Right lobe of liver (tissue), 6 donors: Measurements from ENCODE around the gene DDN. TPM values are rescaled to one million over a fixed set of nuclear protein-coding genes. Genes with fewer than 3 reads are reported as not detected.

Experiments used
- ATAC-seq, 4 donors: fragments of 200-7000 bp; cut with Tn5 transposase; one replicate each; pipeline ENCODE4 v1.9.1; 2020; ENCODE audit warnings: mild to moderate bottlenecking in 4 of 4, moderate library complexity in 4 of 4
- DNase-seq, 3 donors: peaks; one replicate each; pipeline ENCODE4 v3.0.0-alpha.2; 2020
- H3K27ac ChIP-seq, 3 donors: fragments of 200-600 bp; one replicate each; pipeline ENCODE4 v1.8.0; 2022
- H3K27me3 ChIP-seq, 2 donors: fragments of 200-600 bp; one replicate each; pipeline ENCODE4 v1.8.0; 2022
- H3K36me3 ChIP-seq, 4 donors: fragments of 200-600 bp; sonication (generic) in 1 of 4; one replicate each; pipeline versions ENCODE4 v1.5.1 to v1.8.0; 2017 to 2022; ENCODE audit warnings: control low read depth in 1 of 4
- H3K4me1 ChIP-seq, 4 donors: fragments of 200-600 bp; sonication (generic) in 1 of 4; one replicate each; pipeline versions ENCODE4 v1.5.1 to v1.8.0; 2017 to 2022; ENCODE audit warnings: control low read depth in 1 of 4
- H3K4me3 ChIP-seq, 3 donors: fragments of 200-600 bp; one replicate each; pipeline ENCODE4 v1.8.0; 2022
- H3K9me3 ChIP-seq, 4 donors: fragments of 200-600 bp; sonication (generic) in 1 of 4; one replicate each; pipeline versions ENCODE4 v1.5.1 to v1.8.0; 2017 to 2022; ENCODE audit warnings: control low read depth in 1 of 4
- POLR2A ChIP-seq: fragments of 450-650 bp; IDR thresholded peaks from one replicate; pipeline ENCODE4 v1.6.1; 2017; ENCODE audit warnings: antibody characterized with exemption, mild to moderate bottlenecking
- WGBS: methylation state at CpG from one replicate; pipeline ENCODE4 v1.1.6; 2018; ENCODE audit warnings: low coverage, low lambda C conversion rate; ENCODE audit not compliant: insufficient coverage; ENCODE audit errors: missing lambda C conversion rate; 5-methylcytosine and 5-hydroxymethylcytosine counted together
- intact Hi-C, 2 donors: fragments of 100-400 bp; cut with DNase I; formaldehyde crosslinking; loops; one replicate each; pipeline versions ENCODE4 v1.11.2 to v1.14.1; 2022
- total RNA-seq, 6 experiments: library from RNA; depleted of rRNA in 2 of 6; stranded (reverse); fragments of >200 nt in 2 of 6; fragmentation: NEBNext Ultra II Directional in 3 of 6; extraction: Animal tissue kit (Norgen Biotek cat#: 25700) in 3 of 6; gene quantifications; one replicate each; pipeline versions ENCODE4 v1.1.0 to v1.2.4, GENCODE V29; 2016 to 2023
- TF ChIP-seq, protein P1 (sequence below), 4 donors: fragments of 200-600 bp in 3 of 4; fragments of 450-650 bp in 1 of 4; IDR thresholded peaks; one replicate each; pipeline versions ENCODE4 v1.5.1 to v1.8.0; 2016 to 2022; ENCODE audit warnings: antibody characterized with exemption in 4 of 4, mild to moderate bottlenecking in 2 of 4
- donor health status: DM: no; HTN: yes; CAD: no.
- donor health status: DM: no; HTN: no; CAD: no.
- donor health status: DM: no; HTN: no; CAD: no.
- donor health status: DM: no; HTN: yes; CAD: no.
- donor health status: DM: no; HTN: yes; CAD: no.

DDN gene
- total RNA-seq, 6 experiments from 2014 or later: 0.18 to 0.19 TPM; not detected in 4

DNA sequence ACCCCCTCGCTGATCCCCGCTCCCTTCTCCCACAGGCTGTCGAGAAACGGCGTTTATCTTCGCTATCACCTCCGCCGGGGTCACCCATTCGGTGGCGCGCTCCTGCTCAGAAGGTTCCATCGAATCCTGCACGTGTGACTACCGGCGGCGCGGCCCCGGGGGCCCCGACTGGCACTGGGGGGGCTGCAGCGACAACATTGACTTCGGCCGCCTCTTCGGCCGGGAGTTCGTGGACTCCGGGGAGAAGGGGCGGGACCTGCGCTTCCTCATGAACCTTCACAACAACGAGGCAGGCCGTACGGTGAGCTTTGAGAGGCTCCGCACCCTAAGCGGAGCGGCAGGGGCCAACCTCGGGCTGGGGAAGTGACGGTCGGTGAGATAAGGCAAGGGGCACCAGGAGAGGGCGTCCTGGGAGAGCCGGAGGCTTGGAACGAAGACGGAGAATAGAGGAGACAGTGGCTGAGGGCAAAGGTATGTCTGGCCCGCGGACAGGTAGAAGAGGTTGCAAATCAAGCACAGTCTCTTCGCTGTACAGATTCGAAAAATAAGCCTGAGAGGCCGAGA lies 18.7 kb downstream of the DDN start:
- Histone ChIP-seq H3K4me3 (peak overlapping the region; percentile 6 to 15 (median 9)), H3K36me3 (no peaks in the 10 kb centered on the region), H3K9me3 (no peaks in the 10 kb centered on the region), H3K27ac (no peak overlapping the region), H3K4me1 (peaks cover 4 to 34% (median 16%) of the 10 kb centered on the region in 4 donors), H3K27me3 (peaks cover 8 to 51% of the 10 kb centered on the region in 2 donors)
- TF ChIP-seq, protein P1, sequence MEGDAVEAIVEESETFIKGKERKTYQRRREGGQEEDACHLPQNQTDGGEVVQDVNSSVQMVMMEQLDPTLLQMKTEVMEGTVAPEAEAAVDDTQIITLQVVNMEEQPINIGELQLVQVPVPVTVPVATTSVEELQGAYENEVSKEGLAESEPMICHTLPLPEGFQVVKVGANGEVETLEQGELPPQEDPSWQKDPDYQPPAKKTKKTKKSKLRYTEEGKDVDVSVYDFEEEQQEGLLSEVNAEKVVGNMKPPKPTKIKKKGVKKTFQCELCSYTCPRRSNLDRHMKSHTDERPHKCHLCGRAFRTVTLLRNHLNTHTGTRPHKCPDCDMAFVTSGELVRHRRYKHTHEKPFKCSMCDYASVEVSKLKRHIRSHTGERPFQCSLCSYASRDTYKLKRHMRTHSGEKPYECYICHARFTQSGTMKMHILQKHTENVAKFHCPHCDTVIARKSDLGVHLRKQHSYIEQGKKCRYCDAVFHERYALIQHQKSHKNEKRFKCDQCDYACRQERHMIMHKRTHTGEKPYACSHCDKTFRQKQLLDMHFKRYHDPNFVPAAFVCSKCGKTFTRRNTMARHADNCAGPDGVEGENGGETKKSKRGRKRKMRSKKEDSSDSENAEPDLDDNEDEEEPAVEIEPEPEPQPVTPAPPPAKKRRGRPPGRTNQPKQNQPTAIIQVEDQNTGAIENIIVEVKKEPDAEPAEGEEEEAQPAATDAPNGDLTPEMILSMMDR (IDR thresholded peaks at IDR 0.05): no peak
- no peak for TF ChIP-seq POLR2A
- DNase-seq: peak in 1 of 3 donors; percentile 28
- 2% methylated on average over 11 of the region's 46 CpGs for WGBS
- intact Hi-C loops: no loop called here
- peak; percentile 44 to 53 (median 46) for ATAC-seq

DNA sequence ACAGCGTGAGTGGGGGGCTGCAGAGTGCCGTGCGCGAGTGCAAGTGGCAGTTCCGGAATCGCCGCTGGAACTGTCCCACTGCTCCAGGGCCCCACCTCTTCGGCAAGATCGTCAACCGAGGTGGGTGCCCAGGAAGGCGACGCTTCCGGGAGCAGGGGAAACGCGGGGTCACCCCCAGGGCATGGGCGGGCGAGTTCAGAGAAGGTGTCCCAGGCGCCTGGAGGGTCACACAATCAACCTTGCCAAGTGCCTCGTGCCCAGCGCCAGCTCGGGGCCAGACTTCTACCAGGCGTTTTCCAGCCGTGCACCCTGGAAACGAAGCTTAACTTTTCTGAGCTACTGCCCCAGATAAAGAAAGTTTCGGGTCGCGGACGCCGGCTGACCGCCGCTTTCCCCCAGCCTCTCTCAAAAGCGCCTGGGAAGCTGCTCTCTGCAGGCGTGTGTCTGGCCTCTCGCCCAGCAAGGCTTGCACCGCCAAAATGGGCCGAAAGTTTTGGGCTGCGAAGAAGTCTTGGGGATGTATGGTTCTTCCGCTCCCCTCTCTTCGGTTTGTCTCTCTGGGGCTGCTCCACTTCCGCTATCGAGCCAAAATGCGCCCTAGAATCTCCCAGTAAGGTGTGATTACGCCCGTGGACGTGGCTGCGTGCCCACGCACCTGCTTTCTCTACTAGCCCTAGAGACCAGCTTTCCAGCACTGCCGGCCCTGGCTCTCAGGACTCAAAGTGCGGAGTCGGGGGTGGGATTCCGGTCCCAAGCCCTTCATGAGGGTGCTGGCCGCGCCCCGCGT lies 19.4 kb downstream of the DDN start:
- no peak overlapping the region for H3K27ac ChIP-seq
- TF ChIP-seq POLR2A: no peak
- TF ChIP-seq, protein P1 (IDR thresholded peaks at IDR 0.05): no peak
- peak overlapping the region; percentile 9 to 15 (median 9) for H3K4me3 ChIP-seq
- no peaks in the 10 kb centered on the region for H3K36me3 ChIP-seq
- peaks cover 4 to 34% (median 16%) of the 10 kb centered on the region in 4 donors for H3K4me1 ChIP-seq
- no peaks in the 10 kb centered on the region for H3K9me3 ChIP-seq
- H3K27me3 ChIP-seq: peaks cover 8 to 51% of the 10 kb centered on the region in 2 donors
- intact Hi-C loops: no loop called here
- 0% methylated on average over 7 of the region's 55 CpGs for WGBS
- ATAC-seq (peak; percentile 10 to 38 (median 20)), DNase-seq (no peak)

- Histone ChIP-seq H3K36me3 (no peaks in the 10 kb centered on the region), H3K27ac (no peak overlapping the region), H3K27me3 (peaks cover 8 to 51% of the 10 kb centered on the region in 2 donors), H3K9me3 (no peaks in the 10 kb centered on the region), H3K4me1 (peaks cover 4 to 34% (median 16%) of the 10 kb centered on the region in 4 donors), H3K4me3 (peak overlapping the region in 2 of 3 donors; percentile 9 to 15)
- no peak for DNase-seq
- WGBS: 0% methylated on average over 8 of the region's 45 CpGs
- intact Hi-C loops: no loop called here
- peak in 1 of 4 donors; percentile 17 for ATAC-seq
- TF ChIP-seq, protein P1 (IDR thresholded peaks at IDR 0.05): no peak
- TF ChIP-seq POLR2A: no peak
These were observed 20.2 kb downstream of the DDN start for GRCh38 chr12:48978741-48979601.

DNA sequence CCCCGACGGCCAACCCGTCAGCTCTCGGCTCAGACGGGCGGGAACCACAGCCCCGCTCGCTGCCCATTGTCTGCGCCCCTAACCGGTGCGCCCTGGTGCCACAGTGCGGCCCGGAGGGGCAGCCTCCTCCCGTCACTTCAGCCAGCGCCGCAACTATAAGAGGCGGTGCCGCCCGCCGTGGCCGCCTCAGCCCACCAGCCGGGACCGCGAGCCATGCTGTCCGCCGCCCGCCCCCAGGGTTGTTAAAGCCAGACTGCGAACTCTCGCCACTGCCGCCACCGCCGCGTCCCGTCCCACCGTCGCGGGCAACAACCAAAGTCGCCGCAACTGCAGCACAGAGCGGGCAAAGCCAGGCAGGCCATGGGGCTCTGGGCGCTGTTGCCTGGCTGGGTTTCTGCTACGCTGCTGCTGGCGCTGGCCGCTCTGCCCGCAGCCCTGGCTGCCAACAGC lies 20.9 kb downstream of the DDN start, which contains the start of gene WNT1:
Gene WNT1 (plus strand): TSS at position 32 of the 450 bp plus-strand sequence. CDS start 329 bp downstream, at position 361.
- no peak within 1 kb of the TSS for H3K4me3 ChIP-seq
- peaks cover 4 to 34% (median 16%) of the 10 kb centered on the region in 4 donors for H3K4me1 ChIP-seq
- peak; percentile 19 to 38 (median 31) for ATAC-seq
- DNase-seq: no peak
- no peaks in the 10 kb centered on the region for H3K9me3 ChIP-seq
- peaks cover 8 to 52% of the 10 kb centered on the region in 2 donors for H3K27me3 ChIP-seq
- no peaks in the 10 kb centered on the region for H3K36me3 ChIP-seq
- TF ChIP-seq, protein P1 (IDR thresholded peaks at IDR 0.05): peak in 2 of 4 donors; percentile 10 to 22
- TF ChIP-seq POLR2A: no peak
- 3% methylated on average over 17 of the region's 45 CpGs for WGBS
- H3K27ac ChIP-seq: no peak within 1 kb of the TSS
- intact Hi-C loops: no loop called here
